NCI-H2171 treated with DMSO at 0.1 percent for 48 hours (cell line): ENCODE results near the gene SPNS1.
"Not testable (repeated sequence)": the region's sequence is repeated elsewhere in the genome, so short reads cannot be mapped to it uniquely, and the experiment has no call there.

Experiments used
- DNase-seq: peaks from one replicate; lab custom pipeline; 2025; lab: John Stamatoyannopoulos, UW

Gene SPNS1

DNA sequence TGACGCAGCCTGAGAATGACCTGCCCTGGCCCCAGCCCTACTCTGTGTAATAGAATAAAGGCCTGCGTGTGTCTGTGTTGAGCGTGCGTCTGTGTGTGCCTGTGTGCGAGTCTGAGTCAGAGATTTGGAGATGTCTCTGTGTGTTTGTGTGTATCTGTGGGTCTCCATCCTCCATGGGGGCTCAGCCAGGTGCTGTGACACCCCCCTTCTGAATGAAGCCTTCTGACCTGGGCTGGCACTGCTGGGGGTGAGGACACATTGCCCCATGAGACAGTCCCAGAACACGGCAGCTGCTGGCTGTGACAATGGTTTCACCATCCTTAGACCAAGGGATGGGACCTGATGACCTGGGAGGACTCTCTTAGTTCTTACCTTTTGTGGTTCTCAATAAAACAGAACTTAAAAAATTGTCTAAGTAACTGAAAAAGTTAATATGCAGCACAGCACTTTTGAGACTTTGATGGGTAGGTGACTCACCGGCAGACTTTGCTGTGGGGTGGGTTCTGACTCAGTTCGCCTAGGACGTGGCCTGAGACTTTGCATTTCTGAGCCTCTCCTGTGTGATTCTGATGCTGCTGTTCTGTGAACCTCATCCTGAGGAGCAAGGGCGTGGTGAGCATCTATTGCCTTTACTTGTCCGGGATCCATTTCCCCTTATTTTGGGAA lies 15.9 kb downstream of the SPNS1 start:
- DNase-seq: no peak

- DNase-seq: no peak
Observed at GRCh38 chr16:28991687-28992086, 17.1 kb downstream of the SPNS1 start.

DNA sequence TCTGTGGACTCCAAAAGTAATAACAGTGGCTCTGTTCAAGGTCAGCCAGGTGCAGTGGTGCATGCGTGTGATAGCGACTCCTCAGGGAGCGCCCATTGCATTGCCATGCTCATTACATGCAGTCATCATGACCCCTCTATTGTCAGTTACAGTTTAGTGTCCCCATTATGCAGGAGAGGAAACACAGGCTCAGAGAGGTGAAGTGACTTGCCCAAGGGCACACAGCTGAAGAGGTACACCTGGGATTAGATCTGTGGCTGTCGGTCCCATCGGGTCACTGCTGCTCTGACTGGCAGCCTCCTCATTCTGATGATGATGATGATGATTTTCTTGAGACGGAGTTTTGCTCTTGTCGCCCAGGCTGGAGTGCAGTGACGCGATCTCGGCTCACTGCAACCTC lies 17.9 kb downstream of the SPNS1 start:
- no peak for DNase-seq

DNA sequence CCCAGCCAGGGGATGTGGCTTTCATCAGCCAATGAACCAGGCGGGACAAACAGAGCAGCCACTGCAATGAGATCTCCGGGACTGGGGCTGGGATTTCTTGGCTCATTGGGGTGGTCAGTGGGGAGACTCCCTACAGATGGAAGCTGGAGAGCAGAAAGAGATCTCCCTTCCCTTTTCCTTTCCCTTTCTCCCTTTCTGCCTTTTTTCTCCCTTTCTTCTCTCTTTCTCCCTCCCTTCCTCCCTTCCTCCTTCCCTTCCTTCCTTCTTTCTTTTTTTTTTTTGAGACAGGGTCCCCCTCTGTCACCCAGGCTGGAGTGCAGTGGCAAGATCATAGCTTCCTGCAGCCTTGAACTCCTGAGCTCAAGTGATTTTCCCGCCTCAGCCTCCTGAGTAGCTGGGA lies 24.3 kb downstream of the SPNS1 start:
- DNase-seq: no peak

- no peak for DNase-seq
Observed at GRCh38 chr16:28999577-28999976, 25.0 kb downstream of the SPNS1 start.

DNA sequence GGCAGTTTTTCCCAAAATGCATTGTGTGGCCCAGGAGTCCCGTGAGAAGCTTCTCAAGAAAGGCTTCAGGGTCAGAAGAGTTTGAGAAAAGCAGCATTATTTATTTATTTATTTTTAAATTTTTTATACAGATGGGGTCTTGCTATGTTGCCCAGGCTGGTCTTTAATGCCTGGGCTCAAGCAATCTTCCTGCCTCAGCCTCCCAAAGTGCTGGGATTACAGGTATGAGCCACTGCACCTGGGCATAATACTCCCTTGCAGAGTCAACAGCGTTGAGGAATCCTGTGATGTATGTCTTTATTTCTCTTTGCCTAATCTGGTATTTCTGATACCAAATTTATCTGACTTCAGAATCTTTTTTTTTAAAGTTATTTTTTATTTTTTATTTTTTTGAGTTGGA lies 25.4 kb downstream of the SPNS1 start:
- no peak for DNase-seq

GRCh38 chr16:29004496-29005139 lies 30.0 kb downstream of the SPNS1 start:
- not testable (repeated sequence) for DNase-seq

DNA sequence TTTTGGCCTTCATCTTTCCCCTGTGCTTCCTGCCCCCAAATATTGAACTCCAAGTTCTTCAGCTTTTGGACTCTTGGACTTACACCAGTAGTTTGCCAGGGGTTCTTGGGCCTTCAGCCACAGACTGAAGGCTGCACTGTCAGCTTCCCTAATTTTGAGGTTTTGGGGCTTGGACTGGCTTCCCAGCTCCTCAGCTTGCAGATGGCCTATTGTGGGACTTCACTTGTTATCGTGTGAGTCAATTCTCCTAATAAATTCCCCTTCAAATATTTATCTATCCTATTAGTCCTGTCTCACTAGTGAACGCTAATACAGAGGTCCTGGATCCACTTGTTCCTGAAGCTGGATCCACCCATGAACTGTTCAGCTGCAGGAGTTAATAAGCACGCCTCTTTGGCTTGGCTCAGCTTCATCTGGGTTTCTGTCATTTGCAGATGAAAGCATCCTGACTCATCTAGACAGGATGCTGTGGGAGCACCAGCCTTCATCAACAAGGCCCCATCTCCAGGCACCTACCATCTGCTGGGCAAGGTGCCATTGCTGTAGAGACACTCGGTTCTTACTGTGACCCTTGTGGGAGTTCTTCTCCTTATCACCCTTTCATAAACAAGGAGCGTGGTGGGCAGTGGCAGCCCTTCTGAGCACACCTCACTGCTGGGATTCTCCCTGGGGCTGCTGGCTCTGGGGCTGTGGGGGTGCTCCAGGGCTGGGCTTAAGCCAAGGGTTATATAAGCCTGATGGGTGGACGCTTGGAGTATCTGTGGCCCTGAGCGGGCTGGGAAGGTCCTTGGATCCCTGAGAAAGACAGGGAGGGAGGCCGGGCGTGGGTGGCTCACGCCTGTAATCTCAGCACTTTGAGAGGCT lies 33.4 kb downstream of the SPNS1 start:
- no peak for DNase-seq

DNA sequence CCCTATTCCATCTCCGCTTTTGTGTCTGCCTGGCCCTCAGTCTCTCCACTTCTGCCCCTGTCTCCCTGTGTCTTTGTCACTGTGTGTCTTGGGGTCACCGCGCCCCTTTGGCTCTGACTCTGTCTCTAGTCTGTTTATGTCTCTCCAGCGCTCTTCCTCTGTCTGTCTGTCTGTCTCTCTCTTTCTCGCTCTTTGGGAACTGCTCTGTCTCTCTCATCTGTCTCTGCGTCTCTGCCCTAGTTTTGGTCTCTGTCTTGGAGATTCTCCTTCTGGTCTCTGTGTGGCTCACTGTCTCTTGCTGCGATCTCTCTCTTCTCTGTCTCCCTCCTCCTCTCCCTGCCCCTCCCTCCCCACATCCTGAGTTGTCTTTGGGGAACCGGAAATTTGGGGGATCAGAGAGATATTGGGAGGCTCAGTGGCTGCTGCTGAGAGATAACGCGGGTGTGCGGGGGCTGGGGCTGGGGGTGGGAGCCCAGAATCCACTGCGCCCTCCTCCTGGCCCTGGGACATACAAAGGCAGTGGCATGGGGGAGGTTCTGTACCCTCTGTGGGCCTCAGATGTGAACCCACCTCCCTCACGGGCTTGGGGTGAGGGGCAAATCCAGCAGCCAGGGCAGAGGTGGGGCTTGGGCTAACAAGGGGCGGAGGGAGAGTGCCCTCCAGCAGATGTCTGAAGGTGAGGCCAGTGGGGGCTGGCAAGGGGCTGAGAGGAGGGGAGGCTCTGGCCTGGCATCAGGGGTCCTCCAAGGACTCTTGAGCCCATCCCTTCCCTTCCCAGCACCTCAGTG lies 34.7 kb downstream of the SPNS1 start:
- DNase-seq: no peak

DNA sequence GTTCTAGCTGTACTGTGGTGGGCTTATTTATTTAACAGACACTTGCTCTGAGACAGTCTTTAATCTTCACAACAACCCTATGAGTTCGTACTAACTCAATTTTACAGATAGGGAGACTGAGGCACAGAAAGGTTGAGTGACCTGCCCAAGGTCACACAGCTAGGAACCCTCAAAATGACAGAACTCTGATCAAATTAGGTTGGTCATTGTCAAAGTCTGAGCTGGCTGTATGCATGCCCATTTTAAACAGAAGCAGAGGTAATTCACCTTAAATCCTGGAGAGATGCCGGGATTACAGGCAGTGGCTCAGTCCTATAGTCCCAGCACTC lies 35.2 kb downstream of the SPNS1 start:
- DNase-seq: no peak

DNA sequence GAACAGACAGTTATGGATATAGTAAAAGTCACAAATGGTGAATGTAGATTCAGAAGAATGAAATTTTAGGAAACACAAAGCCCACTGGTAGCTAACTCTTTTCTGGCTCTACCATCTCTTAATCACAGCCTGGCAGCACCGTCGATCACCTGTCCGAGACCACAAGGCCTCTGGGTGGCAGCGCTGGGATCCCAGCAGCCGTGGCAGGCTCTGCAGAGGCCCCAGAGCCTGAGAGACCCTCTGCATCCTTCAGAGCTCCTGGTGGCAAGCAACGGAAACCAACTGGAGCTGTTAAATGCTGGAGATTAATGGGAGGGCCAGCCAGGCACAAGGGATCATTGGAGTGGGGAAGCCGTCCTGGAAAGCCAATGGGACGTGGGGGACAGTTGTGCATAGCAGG lies 36.5 kb downstream of the SPNS1 start:
- peak; percentile 11 for DNase-seq

DNA sequence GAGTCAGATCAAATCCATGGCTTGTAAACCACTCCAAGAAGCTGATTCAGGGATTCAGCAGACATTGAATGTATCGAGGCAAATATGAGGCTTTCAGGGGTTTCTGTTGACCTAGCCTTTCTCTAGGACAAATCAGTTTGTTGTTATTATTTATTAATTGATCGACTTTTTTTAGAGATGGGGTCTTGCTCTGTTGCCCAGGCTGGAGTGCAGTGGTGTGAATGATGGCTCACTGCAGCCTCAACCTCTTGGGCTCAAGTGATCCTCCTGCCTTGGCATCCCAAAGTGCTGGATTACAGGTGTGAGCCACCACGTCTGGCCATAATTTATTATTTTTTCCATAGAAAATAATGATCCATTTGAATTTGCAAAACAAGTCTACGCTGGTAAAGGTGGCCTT lies 37.3 kb downstream of the SPNS1 start:
- no peak for DNase-seq

DNA sequence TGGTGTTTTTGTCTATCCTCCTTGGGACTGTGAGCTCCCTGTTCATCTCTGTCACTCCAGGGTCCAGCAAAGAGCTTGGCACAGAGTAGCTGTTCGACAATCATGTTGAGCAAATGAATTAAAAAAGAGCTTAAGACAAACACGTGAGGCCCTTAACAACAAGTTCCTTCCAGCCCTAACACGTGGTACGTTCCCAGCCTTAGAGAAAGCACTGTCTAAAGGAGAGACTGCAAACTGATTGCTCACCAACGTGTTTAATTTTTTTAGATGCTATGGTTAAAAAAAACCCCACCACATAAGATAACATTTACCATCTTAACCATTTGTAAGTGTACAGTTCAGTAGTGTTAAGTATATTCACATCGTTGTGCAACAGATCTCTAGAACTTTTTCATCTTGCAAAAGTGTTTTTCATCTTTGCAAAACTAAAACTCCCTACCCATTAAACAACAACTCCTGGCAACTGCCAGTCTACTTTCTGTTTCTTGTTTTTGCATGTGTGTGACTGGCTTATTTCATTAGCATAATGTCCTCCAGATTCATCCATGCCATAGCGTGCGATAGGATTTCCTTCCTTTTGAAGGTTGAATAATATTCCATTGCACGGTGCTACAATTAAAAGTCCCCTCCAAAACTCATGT lies 38.5 kb downstream of the SPNS1 start:
- no peak for DNase-seq

DNA sequence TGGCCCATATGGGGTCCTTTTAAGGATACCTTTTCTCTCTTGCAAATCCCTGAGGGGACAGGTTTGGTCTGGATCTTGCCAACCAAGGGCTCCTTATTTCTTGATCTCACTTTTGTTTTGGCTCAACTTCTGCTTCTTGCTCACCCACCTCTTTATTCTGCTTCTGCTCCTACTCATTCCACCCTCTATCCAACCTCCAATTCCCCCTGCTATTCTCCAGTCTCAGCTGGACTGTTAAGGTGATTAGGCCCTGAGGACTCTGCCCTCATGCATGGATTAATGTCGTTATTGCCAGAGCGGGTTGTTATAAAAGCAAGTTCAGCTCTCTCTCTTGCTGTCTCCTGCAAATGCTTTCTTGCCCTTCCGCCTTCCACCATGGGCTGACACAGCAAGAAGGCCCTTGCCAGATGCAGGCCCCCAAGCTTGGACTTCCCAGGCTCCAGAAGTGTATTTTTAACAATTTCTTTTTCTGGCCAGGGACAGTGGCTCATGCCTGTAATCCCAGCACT lies 40.0 kb downstream of the SPNS1 start:
- no peak for DNase-seq

GRCh38 chr16:29022196-29022595 lies 47.6 kb downstream of the SPNS1 start:
- DNase-seq: no peak

DNA sequence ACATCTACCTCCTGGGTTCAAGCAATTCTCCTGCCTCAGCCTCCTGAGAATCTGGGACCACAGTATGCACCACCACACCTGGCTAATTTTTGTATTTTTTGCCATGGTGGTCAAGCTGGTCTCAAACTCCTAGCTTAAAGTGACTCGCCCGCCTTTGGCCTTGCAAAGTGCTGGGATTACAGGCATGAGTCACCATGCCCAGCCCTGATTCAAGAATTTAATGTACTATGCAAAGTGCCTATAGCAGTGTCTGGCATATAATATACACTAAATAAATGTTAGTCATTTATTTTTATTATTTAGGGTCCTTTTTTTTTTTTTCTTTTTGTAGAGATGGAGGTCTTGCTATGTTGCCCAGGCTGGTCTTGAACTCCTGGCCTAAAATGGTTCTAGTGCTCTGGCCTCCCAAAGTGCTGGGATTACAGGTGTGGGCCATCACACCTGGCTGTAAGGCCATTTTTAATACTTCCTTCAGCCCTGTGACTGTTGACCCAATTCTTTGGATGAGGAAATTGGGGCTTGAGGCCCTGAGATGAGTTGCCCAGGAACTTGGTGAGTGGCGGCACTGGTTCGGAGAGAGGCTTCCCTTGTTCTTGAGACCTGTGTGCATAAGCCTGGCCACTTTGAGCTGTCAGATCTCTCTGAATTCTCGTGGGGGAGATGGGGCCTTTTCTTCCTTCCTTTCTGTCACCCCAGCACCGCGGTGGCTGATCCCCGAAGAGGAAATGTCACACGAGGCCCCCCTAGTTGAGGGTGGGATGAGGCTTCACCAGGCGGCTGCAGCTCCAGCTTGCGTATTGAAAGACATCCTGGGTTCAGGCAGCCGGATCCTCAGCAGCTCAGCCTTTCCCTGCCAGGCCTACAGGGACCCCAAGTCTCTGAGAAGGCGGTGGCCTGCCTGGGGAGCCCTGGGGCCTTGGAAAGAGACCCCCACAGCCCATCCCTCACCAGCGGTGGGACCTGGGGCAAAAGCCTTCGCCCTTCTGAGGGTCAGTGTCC lies 49.0 kb downstream of the SPNS1 start:
- DNase-seq: no peak

DNA sequence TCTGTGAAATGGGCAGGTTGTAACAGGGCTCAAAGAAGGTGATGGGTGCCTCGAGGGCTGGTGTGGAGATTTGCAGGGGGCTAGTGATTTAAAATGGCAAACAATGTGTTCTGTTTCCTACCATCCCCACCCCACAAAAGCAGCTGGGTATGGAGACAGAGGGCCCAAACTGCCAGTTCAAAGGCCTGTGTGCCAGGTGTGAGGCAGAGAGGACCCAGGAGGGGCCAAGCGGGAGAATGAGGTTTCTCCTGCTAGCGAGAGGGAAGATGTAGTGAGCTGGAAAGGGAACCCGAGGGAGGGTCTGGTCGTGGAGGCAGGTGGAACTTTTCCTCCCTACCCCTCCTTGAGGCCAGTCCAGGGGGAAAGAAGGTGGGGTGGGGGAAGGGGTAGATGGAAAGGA lies 49.7 kb downstream of the SPNS1 start:
- DNase-seq: no peak

GRCh38 chr16:29025218-29025617 lies 50.6 kb downstream of the SPNS1 start:
- DNase-seq: no peak

DNA sequence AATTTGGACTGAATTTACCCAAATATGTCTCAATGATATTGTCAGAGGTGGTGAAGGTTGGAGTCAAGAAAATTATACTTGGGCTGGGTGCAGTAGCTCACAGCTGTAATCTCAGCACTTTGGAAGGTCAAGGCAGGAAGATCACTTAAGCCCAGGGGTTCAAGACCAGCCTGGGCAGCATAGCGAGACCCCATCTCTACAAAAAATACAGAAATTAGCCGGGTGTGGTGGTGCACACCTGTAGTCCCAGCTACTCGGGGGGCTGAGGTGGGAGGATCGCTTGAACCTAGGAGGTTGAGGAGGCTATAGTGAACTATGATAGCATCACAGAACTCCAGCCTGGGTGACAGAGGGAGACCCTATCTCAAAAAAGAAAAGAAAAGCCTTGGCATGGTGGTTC lies 51.2 kb downstream of the SPNS1 start:
- DNase-seq: no peak

- DNase-seq: no peak
Observed at GRCh38 chr16:29028457-29029167, 54.0 kb downstream of the SPNS1 start.
